Limb (tissue), 2 donors: ENCODE results near the gene TXNRD2.
"Not testable (repeated sequence)": the region's sequence is repeated elsewhere in the genome, so short reads cannot be mapped to it uniquely, and the experiment has no call there.

Experiments
- DNase-seq, 2 donors: peaks; one replicate each; pipeline ENCODE4 v3.0.0-alpha.2; 2016; ENCODE audit errors: extremely low spot score in 2 of 2

The TXNRD2 gene

GRCh38 chr22:19848298-19849224 is 93.1 kb downstream of the TXNRD2 start:
- DNase-seq: no peak

GRCh38 chr22:19847345-19847632 is 94.3 kb downstream of the TXNRD2 start:
- DNase-seq: no peak

- DNase-seq: no peak
Observed at GRCh38 chr22:19846620-19847344, 94.8 kb downstream of the TXNRD2 start.

- DNase-seq: no peak
Observed at GRCh38 chr22:19845054-19845722, 96.4 kb downstream of the TXNRD2 start.

GRCh38 chr22:19844377-19845053 is 97.1 kb downstream of the TXNRD2 start:
- DNase-seq: peak in 1 of 2 donors; percentile 34

- DNase-seq: peak in 1 of 2 donors; percentile 27
Observed at GRCh38 chr22:19843857-19844376, 97.7 kb downstream of the TXNRD2 start.

GRCh38 chr22:19843107-19843856 is 98.3 kb downstream of the TXNRD2 start:
- peak in 1 of 2 donors; percentile 28 for DNase-seq

GRCh38 chr22:19842393-19843106 is 99.1 kb downstream of the TXNRD2 start:
- DNase-seq: peak in 1 of 2 donors; percentile 34

GRCh38 chr22:19841641-19842392 is 99.8 kb downstream of the TXNRD2 start:
- no peak for DNase-seq

GRCh38 chr22:19840955-19841640 is 100.5 kb downstream of the TXNRD2 start:
- no peak for DNase-seq

GRCh38 chr22:19840059-19840458 is 101.6 kb downstream of the TXNRD2 start:
- no peak for DNase-seq

- DNase-seq: no peak
Observed at GRCh38 chr22:19837915-19838314, 103.7 kb downstream of the TXNRD2 start.

- DNase-seq: no peak
Observed at GRCh38 chr22:19836512-19836911, 105.1 kb downstream of the TXNRD2 start.

GRCh38 chr22:19834599-19834998 is 107.0 kb downstream of the TXNRD2 start:
- DNase-seq: no peak

GRCh38 chr22:19833327-19833726 is 108.3 kb downstream of the TXNRD2 start:
- DNase-seq: not testable (repeated sequence)

- no peak for DNase-seq
Observed at GRCh38 chr22:19832476-19833108, 109.0 kb downstream of the TXNRD2 start.

GRCh38 chr22:19831979-19832378 is 109.6 kb downstream of the TXNRD2 start:
- not testable (repeated sequence) for DNase-seq

GRCh38 chr22:19831016-19831415 is 110.6 kb downstream of the TXNRD2 start:
- no peak for DNase-seq
